ENCODE measurements around the gene STRN4. TPM values are rescaled to one million over a fixed set of nuclear protein-coding genes. Genes with fewer than 3 reads are reported as not detected.

The STRN4 gene
- total RNA-seq, 1 experiment from 2014 or later, result 162 TPM

DNA sequence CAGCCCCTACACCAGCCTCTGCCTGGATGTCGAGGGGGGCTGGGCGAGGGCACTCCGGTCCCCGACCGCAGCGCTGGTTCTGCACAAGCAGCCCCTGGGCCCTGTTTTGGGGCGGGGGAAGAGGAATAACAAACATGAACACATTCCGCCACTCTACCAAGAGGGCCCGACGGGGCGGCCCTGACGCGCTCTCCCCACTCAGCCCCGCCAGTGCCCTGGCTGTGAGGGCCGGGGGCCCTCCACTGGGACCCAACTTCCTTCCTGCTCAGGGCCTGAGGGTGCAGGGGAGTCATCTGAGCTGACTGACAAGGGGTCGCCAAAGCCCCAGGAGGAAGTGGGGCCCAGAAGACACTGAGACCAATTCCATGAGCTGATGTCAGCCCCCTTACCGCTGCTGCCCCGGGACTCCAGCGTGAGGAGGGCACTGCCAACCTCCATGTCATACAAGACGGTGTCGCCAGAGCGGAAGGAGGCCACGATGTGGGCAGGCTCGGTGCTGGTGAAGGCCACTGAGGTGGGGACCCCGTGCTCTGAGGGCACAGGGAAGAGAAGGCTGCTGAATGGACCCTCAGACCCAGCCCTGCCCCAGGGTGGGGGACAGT is 23.7 kb downstream of the STRN4 start:
- no peak for DNase-seq
- POLR2A ChIA-PET, result interaction anchor here (0.6 kb wide), 1 partner anchor 45 kb away, joined by 9 read pairs; no protein-coding TSS in a partner anchor
- H3K36me3 Mint-ChIP-seq (ENCODE audit: insufficient read depth, unreplicated experiment), result peaks cover 77% of the 10 kb centered on the region
- H3K27me3 ChIP-seq (replicated peaks; ENCODE audit: control insufficient read depth, insufficient read depth, low read length), result no peaks in the 10 kb centered on the region
- no peak overlapping the region for H3K4me3 Mint-ChIP-seq (ENCODE audit: unreplicated experiment)
- peaks cover 5% of the 10 kb centered on the region for H3K36me3 ChIP-seq (ENCODE audit: control insufficient read depth, insufficient read depth, low read length)
- H3K9me3 Mint-ChIP-seq (ENCODE audit: unreplicated experiment), result no peaks in the 10 kb centered on the region
- no peak for TF ChIP-seq CTCF (IDR thresholded peaks at IDR 0.05; ENCODE audit: insufficient read depth in 1 of 2, low read depth in 1 of 2, low read length in 1 of 2, severe bottlenecking in 1 of 2, unreplicated experiment in 1 of 2)
- H3K27me3 Mint-ChIP-seq (ENCODE audit: insufficient read depth, unreplicated experiment), result no peaks in the 10 kb centered on the region
- H3K4me1 Mint-ChIP-seq (ENCODE audit: low read depth, unreplicated experiment), result peaks cover 21% of the 10 kb centered on the region
- H3K4me1 ChIP-seq, result peaks cover 13% of the 10 kb centered on the region
- H3K4me3 ChIP-seq (ENCODE audit: low read depth, low read length), result no peak overlapping the region
- intact Hi-C loops (cut with micrococcal nuclease; ENCODE audit: unreplicated experiment), result no loop called here
- peak overlapping the region; percentile 56 for H3K27ac Mint-ChIP-seq (ENCODE audit: unreplicated experiment)
- CTCF ChIA-PET, result no interaction called here
- no TSS peak for BruUV-seq (replicated peaks)
- no peaks in the 10 kb centered on the region for H3K9me3 ChIP-seq

- Mint-ChIP-seq H3K27me3 (ENCODE audit: insufficient read depth, unreplicated experiment) (no peaks in the 10 kb centered on the region), H3K4me1 (ENCODE audit: low read depth, unreplicated experiment) (peaks cover 17% of the 10 kb centered on the region), H3K27ac (ENCODE audit: unreplicated experiment) (peak overlapping the region; percentile 56), H3K4me3 (ENCODE audit: unreplicated experiment) (no peak overlapping the region), H3K9me3 (ENCODE audit: unreplicated experiment) (no peaks in the 10 kb centered on the region), H3K36me3 (ENCODE audit: insufficient read depth, unreplicated experiment) (peaks cover 77% of the 10 kb centered on the region)
- intact Hi-C loops (cut with micrococcal nuclease; ENCODE audit: unreplicated experiment), result no loop called here
- CTCF ChIA-PET, result interaction anchor here (0.7 kb wide), 1 partner anchor 11 kb away, joined by 3 read pairs; no protein-coding TSS in a partner anchor
- Histone ChIP-seq H3K27me3 (replicated peaks; ENCODE audit: control insufficient read depth, insufficient read depth, low read length) (no peaks in the 10 kb centered on the region), H3K4me1 (peaks cover 13% of the 10 kb centered on the region), H3K4me3 (ENCODE audit: low read depth, low read length) (no peak overlapping the region), H3K9me3 (no peaks in the 10 kb centered on the region), H3K36me3 (ENCODE audit: control insufficient read depth, insufficient read depth, low read length) (peaks cover 5% of the 10 kb centered on the region)
- peak in 1 of 2 experiments; percentile 37 for DNase-seq
- no TSS peak for BruUV-seq (replicated peaks)
- POLR2A ChIA-PET, result no interaction called here
- TF ChIP-seq CTCF (IDR thresholded peaks at IDR 0.05; ENCODE audit: insufficient read depth in 1 of 2, low read depth in 1 of 2, low read length in 1 of 2, severe bottlenecking in 1 of 2, unreplicated experiment in 1 of 2), result no peak
These were observed 24.3 kb downstream of the STRN4 start for GRCh38 chr19:46722004-46722380.

GRCh38 chr19:46721269-46722003 is 24.8 kb downstream of the STRN4 start:
- intact Hi-C loops (cut with micrococcal nuclease; ENCODE audit: unreplicated experiment), result no loop called here
- POLR2A ChIA-PET, result no interaction called here
- Histone ChIP-seq H3K27me3 (replicated peaks; ENCODE audit: control insufficient read depth, insufficient read depth, low read length) (no peaks in the 10 kb centered on the region), H3K4me1 (peaks cover 13% of the 10 kb centered on the region), H3K9me3 (no peaks in the 10 kb centered on the region), H3K36me3 (ENCODE audit: control insufficient read depth, insufficient read depth, low read length) (peaks cover 5% of the 10 kb centered on the region), H3K4me3 (ENCODE audit: low read depth, low read length) (no peak overlapping the region)
- peak in 1 of 2 experiments; percentile 23 for TF ChIP-seq CTCF (IDR thresholded peaks at IDR 0.05; ENCODE audit: insufficient read depth in 1 of 2, low read depth in 1 of 2, low read length in 1 of 2, severe bottlenecking in 1 of 2, unreplicated experiment in 1 of 2)
- Mint-ChIP-seq H3K4me1 (ENCODE audit: low read depth, unreplicated experiment) (peaks cover 17% of the 10 kb centered on the region), H3K36me3 (ENCODE audit: insufficient read depth, unreplicated experiment) (peaks cover 77% of the 10 kb centered on the region), H3K27ac (ENCODE audit: unreplicated experiment) (peak overlapping the region; percentile 56), H3K27me3 (ENCODE audit: insufficient read depth, unreplicated experiment) (no peaks in the 10 kb centered on the region), H3K9me3 (ENCODE audit: unreplicated experiment) (no peaks in the 10 kb centered on the region), H3K4me3 (ENCODE audit: unreplicated experiment) (no peak overlapping the region)
- CTCF ChIA-PET, result interaction anchor here (0.7 kb wide), 1 partner anchor 11 kb away, joined by 3 read pairs; no protein-coding TSS in a partner anchor
- no TSS peak for BruUV-seq (replicated peaks)
- peak; percentile 41 to 59 for DNase-seq

Measured in Caco-2 (cell line).